Right ventricle myocardium superior (tissue), 1 donor: ENCODE measurements around the gene UFL1. TPM values are rescaled to one million over a fixed set of nuclear protein-coding genes. Genes with fewer than 3 reads are reported as not detected.

Source experiments
- ATAC-seq: fragments of 200-7000 bp; cut with Tn5 transposase; one replicate; pipeline ENCODE4 v1.9.1; 2020; ENCODE audit warnings: mild to moderate bottlenecking; ENCODE audit not compliant: poor library complexity
- DNase-seq: peaks from one replicate; pipeline ENCODE4 v3.0.0-alpha.2; 2020
- intact Hi-C: fragments of 100-400 bp; cut with DNase I; formaldehyde crosslinking; loops from one replicate; pipeline ENCODE4 v1.11.2; 2022
- total RNA-seq: library from RNA; stranded (reverse); fragmentation: NEBNext Ultra II Directional; extraction: Animal tissue kit (Norgen Biotek cat#: 25700); gene quantifications from one replicate; pipeline ENCODE4 v1.2.1, GENCODE V29; 2021
- donor health status: DM: no; HTN: yes; CAD: no; lungs with severe emphysema.

The UFL1 gene
- total RNA-seq, 1 donor from 2014 or later = 20.5 TPM

GRCh38 chr6:96562886-96563285, 41.3 kb downstream of the UFL1 start, which contains the start of gene FHL5:
FHL5 (plus strand) TSS chr6:96563128; CDS start chr6:96603614, 40,486 bp downstream.
- DNase-seq = no peak
- intact Hi-C loops = no loop called here
- ATAC-seq = no peak

GRCh38 chr6:96563853-96564252, 42.2 kb downstream of the UFL1 start:
- DNase-seq = no peak
- intact Hi-C loops = no loop called here

GRCh38 chr6:96570053-96570452, 48.4 kb downstream of the UFL1 start:
- ATAC-seq (no peak), DNase-seq (no peak)
- intact Hi-C loops = no loop called here

More at GRCh38 chr6:96563853-96564252, 42.2 kb downstream of the UFL1 start:
- ATAC-seq = no peak

GRCh38 chr6:96571551-96571950, 49.9 kb downstream of the UFL1 start:
- DNase-seq (no peak), ATAC-seq (no peak)
- intact Hi-C loops = no loop called here

- DNase-seq (no peak), ATAC-seq (no peak)
- intact Hi-C loops = no loop called here
These were observed 53.8 kb downstream of the UFL1 start for GRCh38 chr6:96575359-96575758.

GRCh38 chr6:96576221-96576620, 54.6 kb downstream of the UFL1 start:
- ATAC-seq = no peak
- intact Hi-C loops = no loop called here

GRCh38 chr6:96582021-96582420, 60.4 kb downstream of the UFL1 start:
- no peak for DNase-seq
- intact Hi-C loops = no loop called here

More at GRCh38 chr6:96576221-96576620, 54.6 kb downstream of the UFL1 start:
- DNase-seq = no peak

GRCh38 chr6:96582436-96582835, 60.8 kb downstream of the UFL1 start:
- ATAC-seq = peak; percentile 25
- no peak for DNase-seq
- intact Hi-C loops = no loop called here

More at GRCh38 chr6:96582021-96582420, 60.4 kb downstream of the UFL1 start:
- no peak for ATAC-seq

- DNase-seq = no peak
- no peak for ATAC-seq
- intact Hi-C loops = no loop called here
These were observed 82.8 kb downstream of the UFL1 start for GRCh38 chr6:96604420-96604819.

Other genes with a start within 250 kb of the UFL1 start
- gene FHL5, start 41.3 kb downstream of the UFL1 start, total RNA-seq = 7.2 TPM